Dedifferentiated amniotic fluid mesenchymal stem cell (primary cell): ENCODE measurements around the gene PLCL2.

Experiments
- DNase-seq: peaks from one replicate; pipeline ENCODE4 v3.0.0-alpha.2; 2016; ENCODE audit errors: extremely low spot score

Gene PLCL2

GRCh38 chr3:16884748-16885592 is at the start of gene PLCL2:
TSS of gene PLCL2 (plus strand) at chr3:16884955. CDS start at chr3:16885040, 85 bp downstream.
- no peak for DNase-seq

- DNase-seq = no peak
Observed at GRCh38 chr3:16836505-16837237, 48.1 kb upstream of the PLCL2 start.

GRCh38 chr3:16837602-16838001 is 47.2 kb upstream of the PLCL2 start:
- no peak for DNase-seq

GRCh38 chr3:16838561-16838960 is 46.2 kb upstream of the PLCL2 start:
- DNase-seq = no peak

- no peak for DNase-seq
Observed at GRCh38 chr3:16839271-16840100, 45.3 kb upstream of the PLCL2 start.

- no peak for DNase-seq
Observed at GRCh38 chr3:16840101-16840424, 44.7 kb upstream of the PLCL2 start.

- no peak for DNase-seq
Observed at GRCh38 chr3:16841041-16841753, 43.6 kb upstream of the PLCL2 start.

- no peak for DNase-seq
Observed at GRCh38 chr3:16841904-16842271, 42.9 kb upstream of the PLCL2 start.

GRCh38 chr3:16842272-16843270 is 42.2 kb upstream of the PLCL2 start:
- DNase-seq = no peak

- no peak for DNase-seq
Observed at GRCh38 chr3:16844222-16844621, 40.5 kb upstream of the PLCL2 start.

- no peak for DNase-seq
Observed at GRCh38 chr3:16844791-16845190, 40.0 kb upstream of the PLCL2 start.

- DNase-seq = no peak
Observed at GRCh38 chr3:16846373-16847080, 38.2 kb upstream of the PLCL2 start.

- no peak for DNase-seq
Observed at GRCh38 chr3:16848007-16848406, 36.7 kb upstream of the PLCL2 start.

- DNase-seq = peak; percentile 56
Observed at GRCh38 chr3:16849229-16849628, 35.5 kb upstream of the PLCL2 start.

- DNase-seq = no peak
Observed at GRCh38 chr3:16849795-16850194, 35.0 kb upstream of the PLCL2 start.

- no peak for DNase-seq
Observed at GRCh38 chr3:16855497-16855896, 29.3 kb upstream of the PLCL2 start.

GRCh38 chr3:16860234-16860633 is 24.5 kb upstream of the PLCL2 start:
- no peak for DNase-seq

- no peak for DNase-seq
Observed at GRCh38 chr3:16861432-16861831, 23.3 kb upstream of the PLCL2 start.

- DNase-seq = peak; percentile 47
Observed at GRCh38 chr3:16864610-16865313, 20.0 kb upstream of the PLCL2 start.
